GM18508 (cell line): Measurements from ENCODE around the gene MAP3K3.

Experiments
- ATAC-seq: cut with Tn5 transposase; IDR thresholded peaks from one replicate; pipeline ENCODE4 v1.9.1; 2021; ENCODE audit warnings: moderate number of reproducible peaks; ENCODE audit not compliant: insufficient read depth, unreplicated experiment

The MAP3K3 gene

GRCh38 chr17:63621229-63621683 lies 961 bp upstream of the MAP3K3 start:
- no peak for ATAC-seq

DNA sequence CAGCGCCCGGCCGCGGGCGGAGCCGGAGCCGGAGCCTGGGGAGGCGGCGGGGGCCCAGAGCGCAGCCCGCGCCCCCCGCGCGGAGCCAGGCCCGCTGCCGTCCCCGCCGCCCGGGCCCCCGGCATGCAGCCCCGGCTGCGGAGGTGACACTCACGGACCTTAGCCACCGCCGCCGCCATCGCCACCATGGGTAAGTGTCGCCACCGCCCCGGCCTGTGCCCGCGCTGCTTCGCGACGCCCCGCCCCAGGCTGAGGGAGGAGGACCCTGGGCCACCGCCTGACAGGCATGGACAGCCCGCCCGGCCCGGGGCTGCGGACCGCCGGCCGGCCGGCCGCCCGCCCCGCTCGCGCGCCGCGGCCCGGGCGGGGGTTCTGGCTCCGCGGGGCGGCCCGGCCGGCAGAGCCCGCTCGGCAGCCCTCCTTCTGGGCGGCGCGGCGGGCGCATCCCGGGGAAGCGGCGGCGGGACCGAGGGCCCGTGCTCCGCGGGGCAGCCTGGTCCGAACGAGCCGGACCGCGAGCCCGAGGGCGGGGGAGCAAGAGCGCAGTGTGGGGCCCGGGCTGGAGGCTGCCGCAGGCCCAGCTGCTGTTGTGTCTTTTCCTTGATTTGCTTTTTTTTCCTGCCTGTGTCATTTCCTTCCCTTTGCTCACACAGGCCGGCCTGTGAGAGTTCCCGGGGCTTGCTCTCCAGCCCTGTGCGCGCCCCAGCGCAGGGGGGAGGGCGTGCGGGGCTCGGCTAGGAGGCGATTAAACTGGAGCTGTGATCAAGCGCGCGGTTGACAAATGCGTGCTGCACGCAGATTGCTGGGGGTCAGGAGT lies 565 bp downstream of the MAP3K3 start:
- ATAC-seq = no peak

- no peak for ATAC-seq
Observed at GRCh38 chr17:63623786-63624530, 1.7 kb downstream of the MAP3K3 start.

GRCh38 chr17:63624531-63624880 lies 2.3 kb downstream of the MAP3K3 start:
- no peak for ATAC-seq

DNA sequence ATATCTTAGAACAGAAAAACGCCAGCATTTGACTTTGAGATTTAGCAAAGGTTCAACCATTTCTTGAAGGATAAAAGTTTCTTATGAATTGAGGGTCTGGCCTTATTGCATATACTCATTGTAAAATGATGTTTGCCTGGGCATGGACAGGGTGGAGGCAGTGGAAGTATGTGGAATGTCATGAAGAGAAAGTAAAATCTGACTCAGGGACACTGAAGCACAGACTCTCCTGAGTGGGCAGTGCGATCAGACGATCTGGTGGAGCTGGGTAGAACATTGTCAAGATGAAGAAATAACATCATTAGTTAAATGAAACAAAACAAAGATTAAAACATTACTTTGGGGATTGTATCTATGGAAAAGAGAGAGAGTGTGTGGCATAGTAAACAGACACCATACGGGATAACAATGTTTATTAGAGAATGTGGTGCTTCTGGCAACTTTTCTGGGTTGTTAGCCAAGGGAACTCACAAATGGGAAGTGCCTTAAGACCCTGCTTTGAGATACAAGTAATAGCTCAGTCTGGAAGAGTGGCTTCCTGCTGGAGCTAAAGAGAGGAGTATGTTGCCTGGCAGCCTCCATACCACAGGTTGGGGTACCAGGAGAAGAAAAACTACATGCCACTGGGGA lies 4.4 kb downstream of the MAP3K3 start:
- no peak for ATAC-seq

DNA sequence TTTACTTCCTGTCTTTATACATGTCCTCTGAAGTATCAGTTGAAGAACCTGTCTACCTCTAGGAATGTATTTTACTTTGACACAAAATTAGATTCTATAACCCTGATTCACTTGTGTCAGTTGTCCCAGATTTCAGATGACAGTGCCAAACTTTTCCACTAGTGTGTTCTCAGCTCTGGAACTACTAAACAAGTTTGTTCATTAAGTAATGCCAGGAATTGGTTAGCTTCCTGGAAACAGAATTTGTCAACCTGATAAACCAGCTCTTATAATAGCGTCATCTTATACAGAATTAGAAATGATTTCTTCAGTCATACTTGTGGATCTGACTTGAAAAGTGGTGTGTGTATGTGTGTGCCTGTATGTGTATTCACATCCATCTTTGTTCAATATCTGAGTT lies 7.4 kb downstream of the MAP3K3 start:
- ATAC-seq = no peak

DNA sequence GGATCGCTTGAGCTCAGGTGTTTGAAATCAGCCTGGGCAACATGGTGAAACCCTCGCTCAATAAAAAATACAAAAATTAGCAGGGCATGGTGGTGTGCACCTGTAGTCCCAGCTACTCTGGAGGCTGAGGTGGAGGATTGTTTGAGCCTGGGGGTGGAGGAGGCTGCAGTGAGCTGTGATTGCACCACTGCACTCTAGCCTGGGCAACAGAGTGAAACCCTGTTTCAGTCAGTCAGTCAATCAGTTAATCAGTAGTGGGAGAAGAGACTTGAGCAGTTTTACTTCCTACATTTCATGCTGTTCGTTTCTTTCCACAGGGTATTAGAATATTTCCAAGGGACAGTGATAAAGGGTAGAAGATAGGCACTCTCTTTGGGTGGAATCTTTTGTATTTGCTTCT lies 8.8 kb downstream of the MAP3K3 start:
- ATAC-seq = no peak

GRCh38 chr17:63631626-63632025 lies 9.4 kb downstream of the MAP3K3 start:
- ATAC-seq = no peak

DNA sequence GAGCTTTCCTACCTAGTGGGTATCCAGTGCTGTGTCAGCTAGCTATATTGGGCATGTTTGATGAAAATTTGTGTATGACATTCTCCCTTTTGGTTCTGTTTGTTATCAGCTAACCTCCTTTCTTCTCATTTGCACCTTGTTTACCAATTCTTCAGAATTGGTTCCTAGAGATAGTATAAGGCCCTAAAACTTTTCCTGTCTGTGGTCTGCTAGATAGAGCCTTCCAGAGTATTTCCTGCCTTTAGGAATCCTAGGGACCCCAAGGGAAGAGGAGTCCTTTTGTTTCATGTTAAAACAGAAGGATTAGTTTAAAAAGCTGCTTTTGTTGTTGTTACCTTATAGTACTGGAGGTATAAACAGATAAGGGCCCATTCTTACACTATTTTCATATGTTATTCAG lies 11.5 kb downstream of the MAP3K3 start:
- ATAC-seq = no peak

- no peak for ATAC-seq
Observed at GRCh38 chr17:63634163-63634562, 11.9 kb downstream of the MAP3K3 start.

DNA sequence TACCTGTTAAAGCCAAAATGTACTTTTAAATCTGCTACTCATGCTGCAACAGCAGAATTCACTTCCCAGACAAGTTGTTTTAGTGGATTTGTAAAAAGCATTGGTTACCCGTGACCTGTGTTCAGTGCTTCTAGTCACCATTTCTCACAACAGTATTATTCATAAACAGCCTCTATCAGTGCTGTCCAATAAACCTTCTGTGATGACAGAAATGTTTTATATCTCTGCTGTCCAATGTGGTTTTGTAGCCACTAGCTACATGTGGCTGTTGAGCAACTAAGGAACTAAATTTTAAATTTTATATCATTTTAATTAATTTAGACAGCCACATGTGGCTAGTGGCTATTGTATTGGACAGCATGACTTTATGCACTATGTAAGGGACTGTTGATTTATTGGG lies 12.6 kb downstream of the MAP3K3 start:
- ATAC-seq = no peak

- ATAC-seq = no peak
Observed at GRCh38 chr17:63635290-63635689, 13.1 kb downstream of the MAP3K3 start.

GRCh38 chr17:63635787-63636186 lies 13.6 kb downstream of the MAP3K3 start:
- no peak for ATAC-seq

DNA sequence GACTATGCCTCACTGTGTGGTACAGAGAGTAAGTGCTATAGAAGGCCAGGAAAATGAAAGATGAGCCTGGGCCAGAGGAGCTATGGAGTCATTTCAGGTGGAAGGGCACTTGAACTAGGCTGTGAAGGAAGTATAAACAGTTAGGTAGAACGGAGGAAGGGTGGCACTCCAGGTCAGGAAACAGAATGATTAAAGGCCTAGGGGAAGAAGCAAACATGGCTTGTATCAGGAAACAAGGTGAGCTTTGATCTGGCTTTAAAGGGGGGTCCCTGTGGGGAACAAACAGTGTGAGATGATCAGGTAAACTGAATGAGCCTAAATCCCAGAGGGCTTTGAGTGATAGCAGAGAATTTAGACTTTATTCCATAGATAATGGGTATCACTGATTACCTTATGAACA lies 16.9 kb downstream of the MAP3K3 start:
- ATAC-seq = no peak

DNA sequence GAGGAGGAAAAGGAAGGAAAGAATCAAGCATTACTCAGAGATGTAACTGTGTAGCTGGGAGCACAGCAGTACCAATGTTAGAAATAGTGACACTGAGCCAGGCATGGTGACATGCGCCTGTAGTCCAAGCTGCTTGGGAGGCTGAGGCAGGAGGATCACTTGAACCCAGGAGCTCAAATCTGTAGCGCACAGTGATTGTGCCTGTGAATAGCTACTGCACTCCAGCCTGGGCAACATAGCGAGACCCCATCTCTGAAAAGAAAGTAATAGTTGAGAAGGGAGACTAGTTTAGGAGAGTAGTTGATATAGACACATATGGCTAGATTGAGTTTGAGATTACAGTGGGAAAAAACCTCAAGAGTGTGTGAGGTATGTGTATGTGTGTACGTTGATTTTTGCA lies 17.8 kb downstream of the MAP3K3 start:
- ATAC-seq = no peak

DNA sequence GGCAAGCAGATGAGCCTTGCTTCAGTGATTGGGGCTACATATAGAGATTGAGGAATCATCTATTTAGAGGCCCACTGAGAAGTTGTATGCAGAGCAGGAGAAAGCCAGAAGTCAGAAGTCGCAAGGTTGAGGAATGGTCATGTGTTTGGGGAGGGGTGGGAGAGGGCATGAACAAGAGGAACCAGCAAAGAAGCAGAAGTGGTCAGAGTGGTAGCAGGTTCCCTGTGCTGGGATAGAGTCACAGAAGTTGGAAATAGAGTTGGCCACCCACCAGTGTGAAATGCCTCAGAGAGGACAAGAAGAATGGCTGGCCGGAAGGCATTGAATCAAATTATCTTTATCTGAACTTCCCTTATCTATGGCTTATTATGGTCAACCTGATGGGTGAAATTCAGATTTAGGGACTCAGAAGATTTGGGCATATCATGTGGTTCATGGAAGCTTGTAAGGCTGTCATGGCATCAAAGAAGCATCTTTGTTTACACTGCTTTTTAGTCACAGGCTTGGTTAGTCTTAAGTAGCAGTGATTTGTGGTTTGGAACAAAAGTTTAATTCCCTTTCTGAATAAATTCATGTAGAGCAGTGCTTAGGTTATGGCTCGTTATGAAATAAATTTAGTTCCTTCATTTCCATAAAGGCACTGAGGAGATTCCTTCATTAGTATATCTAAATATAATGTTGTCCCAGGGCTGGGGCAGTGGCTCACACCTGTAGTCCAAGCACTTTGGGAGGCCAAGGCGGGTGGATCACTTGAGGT lies 19.7 kb downstream of the MAP3K3 start:
- no peak for ATAC-seq

DNA sequence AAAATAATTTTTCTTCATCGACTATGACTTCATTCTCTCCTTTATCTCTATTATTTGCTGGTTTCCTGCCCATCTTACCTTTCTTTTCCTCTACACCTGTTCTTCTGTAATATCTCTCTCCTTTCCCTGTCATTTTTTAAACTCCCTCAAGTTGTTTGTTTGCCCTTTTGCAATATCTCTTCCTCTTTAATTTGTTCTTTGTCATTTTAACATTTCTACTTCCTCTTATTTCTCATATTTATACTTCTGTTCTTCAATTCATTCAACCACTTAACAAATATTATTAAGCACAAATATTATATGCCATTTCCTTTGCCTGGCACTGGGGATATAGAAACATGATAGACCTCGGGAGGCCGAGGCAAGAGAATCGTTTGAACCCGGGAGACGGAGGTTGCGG lies 22.6 kb downstream of the MAP3K3 start:
- ATAC-seq = no peak

GRCh38 chr17:63645775-63646487 lies 23.7 kb downstream of the MAP3K3 start:
- peak; percentile 36 for ATAC-seq

DNA sequence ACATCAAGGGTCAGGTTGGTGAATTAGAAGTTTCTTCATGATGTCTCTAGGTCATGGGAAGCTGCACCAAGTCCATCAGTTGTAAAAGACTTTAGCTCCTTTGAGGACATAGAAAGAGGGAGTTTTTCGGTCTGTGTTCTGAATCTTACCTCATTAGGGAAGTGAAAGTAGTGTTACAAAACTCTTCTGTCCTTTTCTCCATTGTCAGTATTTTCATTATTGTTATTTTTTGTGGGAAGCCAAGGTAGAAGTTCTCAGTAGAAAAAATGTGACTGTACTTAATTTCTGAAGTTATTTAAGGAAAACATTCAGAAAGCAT lies 24.2 kb downstream of the MAP3K3 start:
- ATAC-seq = peak; percentile 51

- no peak for ATAC-seq
Observed at GRCh38 chr17:63647065-63647725, 25.0 kb downstream of the MAP3K3 start.
